HepG2 (cell line): ENCODE results near the gene ANKZF1. TPM values are rescaled to one million over a fixed set of nuclear protein-coding genes. Genes with fewer than 3 reads are reported as not detected.

ENCODE experiments used
- JARID2 ChIP-seq: sonication (generic); formaldehyde crosslinking; IDR thresholded peaks from 2 replicates; pipeline ENCODE4 v1.8.1; 2023; ENCODE audit warnings: missing genetic modification reagents, inconsistent platforms; ENCODE audit not compliant: insufficient replicate concordance
- KAT2B ChIP-seq: fragments of 150-350 bp; IDR thresholded peaks from 2 replicates; pipeline ENCODE4 v1.6.1; 2014; ENCODE audit warnings: low read depth, low read length, borderline replicate concordance
- KDM5A ChIP-seq: fragments of 200-600 bp; sonication (generic); IDR thresholded peaks from 2 replicates; pipeline ENCODE4 v1.7.0; 2018; ENCODE audit warnings: antibody characterized with exemption, mild to moderate bottlenecking, low read length, borderline replicate concordance
- PATZ1 ChIP-seq: sonication (generic); formaldehyde crosslinking; IDR thresholded peaks from 2 replicates; pipeline ENCODE4 v1.4.0; 2020; ENCODE audit warnings: missing genetic modification reagents
- YEATS2 ChIP-seq: sonication (generic); formaldehyde crosslinking; IDR thresholded peaks from 2 replicates; pipeline ENCODE4 v1.4.0; 2020; ENCODE audit warnings: missing genetic modification reagents, borderline replicate concordance
- ZBED4 ChIP-seq: sonication (generic); formaldehyde crosslinking; IDR thresholded peaks from 2 replicates; pipeline ENCODE4 v1.4.0; 2020; ENCODE audit warnings: missing genetic modification reagents, borderline replicate concordance
- ZBTB26 ChIP-seq: IDR thresholded peaks from 2 replicates; pipeline ENCODE4 v1.6.1; 2016; ENCODE audit warnings: missing compliant biosample characterization, missing genetic modification reagents, borderline replicate concordance
- ZNF232 ChIP-seq: sonication (generic); formaldehyde crosslinking; IDR thresholded peaks from 2 replicates; pipeline ENCODE4 v1.4.0; 2020; ENCODE audit warnings: missing genetic modification reagents, borderline replicate concordance
- ZNF569 ChIP-seq: sonication (generic); formaldehyde crosslinking; IDR thresholded peaks from 2 replicates; pipeline ENCODE4 v1.5.0; 2020; ENCODE audit warnings: mild to moderate bottlenecking, missing genetic modification reagents, moderate library complexity, borderline replicate concordance
- polyA plus RNA-seq, 8 experiments: library from polyadenylated mRNA; depleted of rRNA in 3 of 8; stranded (reverse) in 7 of 8; unstranded in 1 of 8; fragments of >200 nt; fragmentation: Illumina TruSeq in 4 of 8; extraction: Trizol in 4 of 8; gene quantifications; 2 replicates each; pipeline versions ENCODE4 v1.2.1 to v1.2.3, GENCODE V29; 2011 to 2016; ENCODE audit warnings: low read depth in 4 of 8, missing spikeins in 1 of 8, mixed read lengths in 1 of 8; ENCODE audit not compliant: insufficient read depth in 1 of 8
- total RNA-seq, 5 experiments: library from RNA; depleted of rRNA; stranded (reverse); fragments of >200 nt; fragmentation: Illumina TruSeq; extraction: Trizol; gene quantifications; 2 replicates each; pipeline ENCODE4 v1.2.3, GENCODE V29; 2016; ENCODE audit warnings: low read depth in 1 of 5
- TF ChIP-seq, protein P1 (sequence below): IDR thresholded peaks from 2 replicates; pipeline ENCODE4 v1.6.1; 2018; ENCODE audit warnings: missing genetic modification reagents
- TF ChIP-seq, protein P2 (sequence below): sonication (generic); formaldehyde crosslinking; IDR thresholded peaks from 2 replicates; pipeline ENCODE4 v1.4.0; 2020; ENCODE audit warnings: low read depth, mild to moderate bottlenecking, missing genetic modification reagents

ANKZF1 gene
- total and polyA plus RNA-seq, 2 of the 13 experiments (the other 11 are each of a cell fraction or from before 2014, with no cell fraction given) = 25.3 to 128 TPM

- TF ChIP-seq ZNF569 (CRISPR knock-in tag) (0 out of 2 replicates have a peak, but pooled peaks have one; percentile 0), KDM5A (0 out of 2 replicates have a peak, but pooled peaks have one; percentile 49), PATZ1 (no peak), JARID2 (CRISPR knock-in tag) (peak; percentile 58), KAT2B (no peak), ZBED4 (no peak), YEATS2 (no peak), ZNF232 (CRISPR knock-in tag) (0 out of 2 replicates have a peak, but pooled peaks have one; percentile 6), ZBTB26 (0 out of 2 replicates have a peak, but pooled peaks have one; percentile 23)
- TF ChIP-seq, protein P1, sequence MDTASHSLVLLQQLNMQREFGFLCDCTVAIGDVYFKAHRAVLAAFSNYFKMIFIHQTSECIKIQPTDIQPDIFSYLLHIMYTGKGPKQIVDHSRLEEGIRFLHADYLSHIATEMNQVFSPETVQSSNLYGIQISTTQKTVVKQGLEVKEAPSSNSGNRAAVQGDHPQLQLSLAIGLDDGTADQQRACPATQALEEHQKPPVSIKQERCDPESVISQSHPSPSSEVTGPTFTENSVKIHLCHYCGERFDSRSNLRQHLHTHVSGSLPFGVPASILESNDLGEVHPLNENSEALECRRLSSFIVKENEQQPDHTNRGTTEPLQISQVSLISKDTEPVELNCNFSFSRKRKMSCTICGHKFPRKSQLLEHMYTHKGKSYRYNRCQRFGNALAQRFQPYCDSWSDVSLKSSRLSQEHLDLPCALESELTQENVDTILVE (CRISPR knock-in tag) = no peak
- TF ChIP-seq, protein P2, sequence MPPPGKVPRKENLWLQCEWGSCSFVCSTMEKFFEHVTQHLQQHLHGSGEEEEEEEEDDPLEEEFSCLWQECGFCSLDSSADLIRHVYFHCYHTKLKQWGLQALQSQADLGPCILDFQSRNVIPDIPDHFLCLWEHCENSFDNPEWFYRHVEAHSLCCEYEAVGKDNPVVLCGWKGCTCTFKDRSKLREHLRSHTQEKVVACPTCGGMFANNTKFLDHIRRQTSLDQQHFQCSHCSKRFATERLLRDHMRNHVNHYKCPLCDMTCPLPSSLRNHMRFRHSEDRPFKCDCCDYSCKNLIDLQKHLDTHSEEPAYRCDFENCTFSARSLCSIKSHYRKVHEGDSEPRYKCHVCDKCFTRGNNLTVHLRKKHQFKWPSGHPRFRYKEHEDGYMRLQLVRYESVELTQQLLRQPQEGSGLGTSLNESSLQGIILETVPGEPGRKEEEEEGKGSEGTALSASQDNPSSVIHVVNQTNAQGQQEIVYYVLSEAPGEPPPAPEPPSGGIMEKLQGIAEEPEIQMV (CRISPR knock-in tag) = peak; percentile 11; the same call in 1 of the 2 replicates
Observed at GRCh38 chr2:219248845-219249202, 19.2 kb downstream of the ANKZF1 start (continued).
